IMR-90 (cell line): ENCODE measurements around the gene VPS33A. TPM values are rescaled to one million over a fixed set of nuclear protein-coding genes. Genes with fewer than 3 reads are reported as not detected.

Experiments
- ATAC-seq: fragments of 200-7000 bp; cut with Tn5 transposase; 2 replicates; pipeline ENCODE4 v1.9.1; 2020; ENCODE audit warnings: low read depth, mild to moderate bottlenecking, moderate library complexity
- BruUV-seq: library from RNA; stranded (reverse); fragments of 400-500 nt; replicated peaks from 2 replicates; lab custom pipeline; 2021; lab: Mats Ljungman, UMichigan
- CTCF ChIA-PET: fragments of 300-600 bp; formaldehyde crosslinking; extraction: SDS; loops from one replicate; lab custom pipeline; 2021; ENCODE audit warnings: antibody characterized with exemption; lab: Yijun Ruan, JAX
- POLR2A ChIA-PET: fragments of 300-600 bp; sonication (Branson Sonifier 250); formaldehyde crosslinking; loops from one replicate; lab custom pipeline; 2022; ENCODE audit warnings: antibody characterized with exemption; ENCODE audit not compliant: unreplicated experiment; lab: Charles Lee
- DNase-seq: peaks from one replicate; pipeline ENCODE4 v3.0.0; 2013
- H2AFZ ChIP-seq: replicated peaks from 2 replicates; pipeline ENCODE3; 2013; ENCODE audit warnings: low read length, mild to moderate bottlenecking; ENCODE audit not compliant: poor library complexity
- H2AK5ac ChIP-seq: 2 replicates; pipeline ENCODE4 v1.6.1; 2013; ENCODE audit warnings: low read depth, low read length, inconsistent platforms
- H2AK9ac ChIP-seq: replicated peaks from 2 replicates; pipeline ENCODE3; 2013; ENCODE audit warnings: mild to moderate bottlenecking, low read depth, low read length, moderate library complexity; ENCODE audit not compliant: poor library complexity
- H2BK120ac ChIP-seq: 2 replicates; pipeline ENCODE4 v1.6.1; 2013; ENCODE audit warnings: low read depth, low read length, inconsistent platforms
- H2BK15ac ChIP-seq: 3 replicates; pipeline ENCODE4 v1.6.1; 2013; ENCODE audit warnings: low read depth, low read length, inconsistent platforms
- H2BK20ac ChIP-seq: 2 replicates; pipeline ENCODE4 v1.6.1; 2013; ENCODE audit warnings: low read depth, mild to moderate bottlenecking, inconsistent platforms, low read length, moderate library complexity
- H2BK5ac ChIP-seq: 2 replicates; pipeline ENCODE4 v1.6.1; 2013; ENCODE audit warnings: mild to moderate bottlenecking, low read depth, low read length, inconsistent platforms; ENCODE audit not compliant: poor library complexity, severe bottlenecking
- H3K14ac ChIP-seq: replicated peaks from 2 replicates; pipeline ENCODE4 v1.6.1; 2013; ENCODE audit warnings: low read depth, low read length, inconsistent platforms
- H3K18ac ChIP-seq: 2 replicates; pipeline ENCODE4 v1.6.1; 2013; ENCODE audit warnings: low read depth, low read length, control low read depth
- H3K23ac ChIP-seq: 2 replicates; pipeline ENCODE4 v1.6.1; 2013; ENCODE audit warnings: low read depth, low read length, inconsistent platforms
- H3K27ac ChIP-seq: 2 replicates; pipeline ENCODE4 v1.5.1; 2013; ENCODE audit warnings: mild to moderate bottlenecking, control low read depth, low read length; ENCODE audit not compliant: insufficient read depth
- H3K27me3 ChIP-seq: 2 replicates; pipeline ENCODE4 v1.6.1; 2013; ENCODE audit warnings: low read length; ENCODE audit not compliant: control insufficient read depth, insufficient read depth
- H3K36me3 ChIP-seq: 2 replicates; pipeline ENCODE4 v1.6.1; 2013; ENCODE audit warnings: low read length, mixed read lengths; ENCODE audit not compliant: control insufficient read depth, insufficient read depth
- H3K4ac ChIP-seq: 2 replicates; pipeline ENCODE4 v1.6.1; 2013; ENCODE audit warnings: low read depth, low read length, inconsistent platforms
- H3K4me1 ChIP-seq: 2 replicates; pipeline ENCODE4 v1.6.1; 2013; ENCODE audit warnings: low read length, mixed read lengths; ENCODE audit not compliant: control insufficient read depth, insufficient read depth
- H3K4me2 ChIP-seq: 2 replicates; pipeline ENCODE4 v1.6.1; 2013; ENCODE audit warnings: low read depth, mild to moderate bottlenecking, control low read depth, low read length, moderate library complexity
- H3K4me3 ChIP-seq: 2 replicates; pipeline ENCODE4 v1.5.1; 2013; ENCODE audit warnings: low read depth, mild to moderate bottlenecking, control low read depth, low read length, moderate library complexity; ENCODE audit not compliant: insufficient read depth
- H3K56ac ChIP-seq: 2 replicates; pipeline ENCODE4 v1.6.1; 2013; ENCODE audit warnings: low read length, inconsistent platforms; ENCODE audit not compliant: insufficient read depth; ENCODE audit errors: extremely low read depth
- H3K79me1 ChIP-seq, 2 experiments: 2 replicates each; pipeline ENCODE4 v1.6.1; 2013; ENCODE audit warnings: low read length in 2 of 2, inconsistent platforms in 1 of 2, low read depth in 1 of 2
- H3K9ac ChIP-seq: 2 replicates; pipeline ENCODE4 v1.6.1; 2013; ENCODE audit warnings: low read depth, low read length, control low read depth
- H3K9me1 ChIP-seq: 2 replicates; pipeline ENCODE4 v1.6.1; 2013; ENCODE audit warnings: low read length, inconsistent platforms; ENCODE audit not compliant: insufficient read depth
- H3K9me3 ChIP-seq: 2 replicates; pipeline ENCODE4 v1.6.1; 2013; ENCODE audit warnings: low read length; ENCODE audit not compliant: control insufficient read depth, insufficient read depth
- H4K20me1 ChIP-seq: 2 replicates; pipeline ENCODE4 v1.6.1; 2013; ENCODE audit warnings: low read length, inconsistent platforms; ENCODE audit not compliant: insufficient read depth
- H4K5ac ChIP-seq: 2 replicates; pipeline ENCODE4 v1.6.1; 2013; ENCODE audit warnings: mild to moderate bottlenecking, low read depth, low read length, control low read depth
- H4K8ac ChIP-seq, 2 experiments: 2 replicates each; pipeline ENCODE4 v1.6.1; 2013; ENCODE audit warnings: low read depth in 2 of 2, low read length in 2 of 2, control low read depth in 1 of 2, inconsistent platforms in 1 of 2
- H4K91ac ChIP-seq: 2 replicates; pipeline ENCODE4 v1.6.1; 2013; ENCODE audit warnings: low read depth, low read length, inconsistent platforms; ENCODE audit not compliant: insufficient read depth
- CEBPB ChIP-seq: IDR thresholded peaks from 2 replicates; pipeline ENCODE4 v1.6.1; 2012; ENCODE audit warnings: low read depth, low read length, improper control_type of control experiment
- CHD1 ChIP-seq: IDR thresholded peaks from 2 replicates; pipeline ENCODE4 v1.6.1; 2012; ENCODE audit warnings: low read depth, low read length, improper control_type of control experiment
- POLR2A ChIP-seq: IDR thresholded peaks from 2 replicates; pipeline ENCODE4 v1.6.1; 2012; ENCODE audit warnings: mild to moderate bottlenecking, low read depth, low read length
- RAD21 ChIP-seq: IDR thresholded peaks from 2 replicates; pipeline ENCODE4 v1.6.1; 2012; ENCODE audit warnings: low read length, improper control_type of control experiment
- RCOR1 ChIP-seq: IDR thresholded peaks from 2 replicates; pipeline ENCODE4 v1.6.1; 2012; ENCODE audit warnings: mild to moderate bottlenecking, low read length, improper control_type of control experiment; ENCODE audit not compliant: insufficient replicate concordance
- SMC3 ChIP-seq: fragments of 150-350 bp; IDR thresholded peaks from 2 replicates; pipeline ENCODE4 v1.6.1; 2016; ENCODE audit warnings: low read depth, mild to moderate bottlenecking, antibody characterized with exemption, low read length, moderate library complexity
- WGBS, 2 experiments: methylation state at CpG; one replicate each; pipeline versions ENCODE4 v1.1.5 to v1.1.7; 2013; ENCODE audit warnings: missing lambda C conversion rate in 2 of 2; ENCODE audit not compliant: insufficient read length in 1 of 2; ENCODE audit errors: extremely low coverage in 2 of 2; 5-methylcytosine and 5-hydroxymethylcytosine counted together
- dilution Hi-C: fragments of 300-500 bp; cut with HindIII; formaldehyde crosslinking; loops from one replicate; pipeline ENCODE4 v1.14.3; 2018; ENCODE audit warnings: low sequenced_read_pairs; ENCODE audit not compliant: unreplicated experiment
- in situ Hi-C: fragments of 300-500 bp; cut with MboI; formaldehyde crosslinking; loops from 3 replicates; pipeline ENCODE4 v1.14.3; 2019; ENCODE audit warnings: low sequenced_read_pairs, inconsistent platforms, mixed read lengths
- intact Hi-C: fragments of 100-400 bp; cut with micrococcal nuclease; formaldehyde crosslinking; loops from 2 replicates; pipeline ENCODE4 v1.10.0; 2022
- polyA plus RNA-seq, 3 experiments: library from polyadenylated mRNA; depleted of rRNA; stranded (reverse); fragments of >200 nt; gene quantifications; 2 replicates each; pipeline ENCODE4 v1.2.3, GENCODE V29; 2012; ENCODE audit warnings: low replicate concordance in 1 of 3
- total RNA-seq: library from RNA; depleted of rRNA; stranded (reverse); fragments of >200 nt; gene quantifications from 2 replicates; pipeline ENCODE4 v1.2.3, GENCODE V29; 2012
- TF ChIP-seq, protein P1 (sequence below): fragments of 150-350 bp; IDR thresholded peaks from 2 replicates; pipeline ENCODE4 v1.6.1; 2016; ENCODE audit warnings: low read depth, mild to moderate bottlenecking, low read length, moderate library complexity, borderline replicate concordance

Gene VPS33A
- total and polyA plus RNA-seq, 2 of the 4 experiments (the other 2 are of a cell fraction): 14.0 to 20.3 TPM

DNA sequence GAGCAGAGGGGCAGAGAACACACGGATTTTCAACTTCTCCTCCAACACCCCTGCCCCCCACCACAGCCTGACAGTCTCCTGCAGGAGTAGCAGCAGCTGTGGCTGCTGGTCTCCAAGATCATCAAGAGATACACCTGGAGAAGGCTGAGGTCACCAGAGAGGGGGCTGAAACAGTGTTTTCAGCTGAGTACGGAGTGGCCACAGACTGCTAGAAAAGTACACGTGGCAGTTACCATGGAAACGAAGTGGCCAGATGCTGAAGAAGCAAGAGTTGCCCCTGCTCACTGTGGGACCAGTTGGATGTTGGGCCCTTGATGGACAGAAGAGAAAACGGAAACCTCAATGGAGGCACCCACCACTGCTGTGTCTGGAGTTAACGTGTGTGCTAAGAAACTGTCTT lies 35.5 kb downstream of the VPS33A start:
- no peaks in the 10 kb centered on the region for H3K9me3 ChIP-seq
- no peak overlapping the region for H4K8ac ChIP-seq
- no peak overlapping the region for H3K18ac ChIP-seq
- no peak overlapping the region for H3K23ac ChIP-seq
- H3K4me2 ChIP-seq: no peak overlapping the region
- no peak overlapping the region for H3K56ac ChIP-seq
- no peaks in the 10 kb centered on the region for H3K79me1 ChIP-seq
- H2AK5ac ChIP-seq: no peak overlapping the region
- H2AK9ac ChIP-seq: no peak overlapping the region
- H3K27ac ChIP-seq: no peak overlapping the region
- no peak for ATAC-seq
- no peak overlapping the region for H3K14ac ChIP-seq
- WGBS, 2 experiments: 93% methylated on average over 3 of the region's 6 CpGs; no CpG with 5 or more reads in 1 of the 2 experiments
- TF ChIP-seq RAD21 (no peak), SMC3 (no peak), CHD1 (no peak), CEBPB (no peak), RCOR1 (no peak), POLR2A (no peak)
- TF ChIP-seq, protein P1, sequence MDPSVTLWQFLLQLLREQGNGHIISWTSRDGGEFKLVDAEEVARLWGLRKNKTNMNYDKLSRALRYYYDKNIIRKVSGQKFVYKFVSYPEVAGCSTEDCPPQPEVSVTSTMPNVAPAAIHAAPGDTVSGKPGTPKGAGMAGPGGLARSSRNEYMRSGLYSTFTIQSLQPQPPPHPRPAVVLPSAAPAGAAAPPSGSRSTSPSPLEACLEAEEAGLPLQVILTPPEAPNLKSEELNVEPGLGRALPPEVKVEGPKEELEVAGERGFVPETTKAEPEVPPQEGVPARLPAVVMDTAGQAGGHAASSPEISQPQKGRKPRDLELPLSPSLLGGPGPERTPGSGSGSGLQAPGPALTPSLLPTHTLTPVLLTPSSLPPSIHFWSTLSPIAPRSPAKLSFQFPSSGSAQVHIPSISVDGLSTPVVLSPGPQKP: no peak
- no peak overlapping the region for H4K91ac ChIP-seq
- no peak overlapping the region for H2BK120ac ChIP-seq
- peaks cover 5% of the 10 kb centered on the region; the same call in 1 of the 2 replicates for H3K4me1 ChIP-seq
- no peak overlapping the region for H3K4me3 ChIP-seq
- ChIA-PET POLR2A (no interaction called here), CTCF (no interaction called here)
- no peak for DNase-seq
- H3K9me1 ChIP-seq: peaks cover 9% of the 10 kb centered on the region; the same call in 1 of the 2 replicates
- no peak overlapping the region for H2BK5ac ChIP-seq
- no peak overlapping the region for H2BK20ac ChIP-seq
- H2AFZ ChIP-seq: no peak overlapping the region
- no TSS peak for BruUV-seq
- H3K27me3 ChIP-seq: no peaks in the 10 kb centered on the region
- in situ Hi-C loops (no loop called here), dilution Hi-C loops (no loop called here), intact Hi-C loops (no loop called here)
- no peak overlapping the region for H4K5ac ChIP-seq
- no peak overlapping the region for H3K9ac ChIP-seq
- peaks cover 23% of the 10 kb centered on the region for H3K36me3 ChIP-seq
- no peak overlapping the region for H2BK15ac ChIP-seq
- H3K4ac ChIP-seq: no peak overlapping the region
- peaks cover 6% of the 10 kb centered on the region for H4K20me1 ChIP-seq
